ENCODE results near the gene SPPL3.

The SPPL3 gene

DNA sequence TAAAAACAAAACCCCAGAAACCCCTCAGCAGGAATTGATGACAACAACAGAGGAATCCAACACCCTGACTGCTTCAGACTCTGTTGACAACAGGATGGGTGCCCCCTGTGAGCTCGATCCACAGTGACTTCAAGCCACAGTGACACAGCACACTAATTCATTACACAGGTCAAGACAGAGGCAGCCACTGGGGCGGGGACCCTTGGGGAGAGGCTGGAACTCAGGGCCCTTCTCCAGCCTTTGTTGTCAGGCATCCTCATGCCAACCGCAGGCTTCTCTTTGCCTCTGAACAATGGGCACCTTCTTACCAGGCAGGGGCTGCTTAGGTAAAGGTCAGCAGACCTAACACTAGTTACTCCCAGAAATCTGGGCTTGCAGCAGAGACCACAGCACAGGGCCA, 140.9 kb downstream of the SPPL3 start:
- TF ChIP-seq, protein P1, sequence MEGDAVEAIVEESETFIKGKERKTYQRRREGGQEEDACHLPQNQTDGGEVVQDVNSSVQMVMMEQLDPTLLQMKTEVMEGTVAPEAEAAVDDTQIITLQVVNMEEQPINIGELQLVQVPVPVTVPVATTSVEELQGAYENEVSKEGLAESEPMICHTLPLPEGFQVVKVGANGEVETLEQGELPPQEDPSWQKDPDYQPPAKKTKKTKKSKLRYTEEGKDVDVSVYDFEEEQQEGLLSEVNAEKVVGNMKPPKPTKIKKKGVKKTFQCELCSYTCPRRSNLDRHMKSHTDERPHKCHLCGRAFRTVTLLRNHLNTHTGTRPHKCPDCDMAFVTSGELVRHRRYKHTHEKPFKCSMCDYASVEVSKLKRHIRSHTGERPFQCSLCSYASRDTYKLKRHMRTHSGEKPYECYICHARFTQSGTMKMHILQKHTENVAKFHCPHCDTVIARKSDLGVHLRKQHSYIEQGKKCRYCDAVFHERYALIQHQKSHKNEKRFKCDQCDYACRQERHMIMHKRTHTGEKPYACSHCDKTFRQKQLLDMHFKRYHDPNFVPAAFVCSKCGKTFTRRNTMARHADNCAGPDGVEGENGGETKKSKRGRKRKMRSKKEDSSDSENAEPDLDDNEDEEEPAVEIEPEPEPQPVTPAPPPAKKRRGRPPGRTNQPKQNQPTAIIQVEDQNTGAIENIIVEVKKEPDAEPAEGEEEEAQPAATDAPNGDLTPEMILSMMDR (IDR thresholded peaks at IDR 0.05; ENCODE audit: low read depth, low read length, missing control alignments): no peak
- Histone ChIP-seq H3K27me3 (replicated peaks) (no peaks in the 10 kb centered on the region), H3K27ac (no peak overlapping the region), H3K36me3 (replicated peaks) (peaks cover 27% of the 10 kb centered on the region), H3K4me3 (ENCODE audit: low read depth, low read length) (no peak overlapping the region)
- in situ Hi-C loops (cut with HindIII; ENCODE audit: low pct_ligation_motif_present, low sequenced_read_pairs): no loop called here
- DNase-seq: no peak

DNA sequence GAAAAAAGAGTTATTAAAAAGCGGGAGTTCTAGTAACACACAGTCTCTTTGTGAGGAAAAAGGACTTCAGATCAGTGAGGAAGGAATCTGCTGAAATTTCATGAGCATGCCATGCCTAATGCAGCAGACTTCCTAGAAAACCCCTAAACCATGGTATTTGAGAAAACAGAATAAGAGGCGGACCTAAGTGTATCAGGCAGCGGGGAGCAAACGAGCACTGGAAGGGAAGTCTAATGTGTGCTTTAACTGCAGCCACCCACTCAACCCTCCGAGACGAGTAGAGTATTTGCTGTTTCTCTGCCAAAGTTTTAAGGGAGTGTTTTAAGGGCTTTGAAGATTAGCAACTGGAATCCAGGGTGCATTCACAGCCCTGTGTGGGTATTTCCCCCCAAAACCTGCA, 142.1 kb downstream of the SPPL3 start:
- H3K36me3 ChIP-seq (replicated peaks): peaks cover 16% of the 10 kb centered on the region
- peak; percentile 31 for DNase-seq
- no peaks in the 10 kb centered on the region for H3K27me3 ChIP-seq (replicated peaks)
- H3K4me3 ChIP-seq (ENCODE audit: low read depth, low read length): no peak overlapping the region
- peak overlapping the region; percentile 61 for H3K27ac ChIP-seq
- in situ Hi-C loops (cut with HindIII; ENCODE audit: low pct_ligation_motif_present, low sequenced_read_pairs): no loop called here
- TF ChIP-seq, protein P1 (IDR thresholded peaks at IDR 0.05; ENCODE audit: low read depth, low read length, missing control alignments): no peak

DNA sequence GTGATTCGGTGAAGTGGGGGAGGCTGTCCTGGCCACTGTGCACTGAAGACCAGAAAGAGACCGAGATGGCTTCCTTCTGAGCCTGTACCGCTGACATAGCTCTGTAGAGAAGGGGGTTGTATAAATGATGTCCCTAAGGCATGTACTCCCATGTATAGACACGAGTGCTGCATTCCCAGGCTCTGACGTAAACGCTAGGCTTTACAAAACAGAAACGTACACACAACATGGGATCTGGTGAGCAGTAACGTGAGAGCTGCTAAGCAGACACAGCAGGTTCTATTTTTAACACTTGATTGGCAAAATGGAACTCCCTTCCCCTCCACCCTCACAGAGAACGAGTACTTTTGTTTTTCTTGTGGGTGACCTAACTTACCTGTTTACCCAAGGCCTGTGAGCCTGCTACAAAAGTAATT, 142.6 kb downstream of the SPPL3 start:
- TF ChIP-seq, protein P1 (IDR thresholded peaks at IDR 0.05; ENCODE audit: low read depth, low read length, missing control alignments): no peak
- in situ Hi-C loops (cut with HindIII; ENCODE audit: low pct_ligation_motif_present, low sequenced_read_pairs): no loop called here
- H3K4me3 ChIP-seq (ENCODE audit: low read depth, low read length): no peak overlapping the region
- peak overlapping the region; percentile 61 for H3K27ac ChIP-seq
- peak; percentile 95 for DNase-seq
- H3K36me3 ChIP-seq (replicated peaks): peaks cover 10% of the 10 kb centered on the region
- no peaks in the 10 kb centered on the region for H3K27me3 ChIP-seq (replicated peaks)

DNA sequence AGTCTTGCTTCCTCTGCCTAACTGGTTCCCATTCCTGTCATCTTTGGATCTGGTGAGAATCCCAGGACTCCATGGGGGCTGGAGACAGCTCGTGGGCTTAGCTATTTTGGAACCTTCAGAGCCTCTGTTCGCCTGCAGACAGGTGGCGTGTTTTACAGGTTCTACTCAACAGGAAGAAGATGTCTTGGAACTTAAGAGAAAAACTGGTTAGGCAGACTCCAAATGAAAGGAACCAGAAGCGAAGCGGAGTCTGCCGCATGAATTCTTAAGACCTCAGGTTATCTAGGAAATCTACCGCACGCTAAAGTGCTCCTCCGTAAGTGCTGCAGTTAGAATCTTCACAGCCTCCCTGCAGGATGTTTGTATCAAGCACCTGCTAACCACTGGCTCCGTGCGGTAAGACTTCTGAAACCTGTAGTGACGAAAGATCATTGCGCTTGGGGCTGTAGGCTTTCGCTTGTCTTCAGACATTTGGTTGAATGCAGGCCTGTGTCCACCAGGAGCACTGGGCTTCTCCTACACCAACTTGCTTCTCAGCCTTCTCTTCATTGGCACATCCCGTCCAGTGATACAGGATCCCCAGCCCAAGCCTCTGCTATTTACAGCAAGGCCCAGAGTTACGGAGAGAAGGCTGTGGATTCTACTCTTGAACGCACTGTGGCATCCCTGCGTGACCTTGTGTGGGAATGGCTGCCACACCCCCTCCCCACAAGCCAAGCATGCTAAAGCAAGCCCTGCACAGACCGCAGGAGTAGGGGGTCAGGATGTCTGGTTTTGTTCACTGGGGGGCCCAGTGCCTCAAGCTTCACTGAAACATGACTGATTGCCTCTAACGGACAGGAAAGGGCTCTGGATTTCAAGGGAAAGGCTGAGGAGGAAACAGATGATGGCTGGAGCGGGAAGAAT, 143.6 kb downstream of the SPPL3 start:
- TF ChIP-seq, protein P1 (IDR thresholded peaks at IDR 0.05; ENCODE audit: low read depth, low read length, missing control alignments): no peak
- no peak overlapping the region for H3K4me3 ChIP-seq (ENCODE audit: low read depth, low read length)
- H3K36me3 ChIP-seq (replicated peaks): peaks cover 7% of the 10 kb centered on the region
- no peaks in the 10 kb centered on the region for H3K27me3 ChIP-seq (replicated peaks)
- in situ Hi-C loops (cut with HindIII; ENCODE audit: low pct_ligation_motif_present, low sequenced_read_pairs): no loop called here
- no peak for DNase-seq
- H3K27ac ChIP-seq: peak overlapping the region; percentile 61

DNA sequence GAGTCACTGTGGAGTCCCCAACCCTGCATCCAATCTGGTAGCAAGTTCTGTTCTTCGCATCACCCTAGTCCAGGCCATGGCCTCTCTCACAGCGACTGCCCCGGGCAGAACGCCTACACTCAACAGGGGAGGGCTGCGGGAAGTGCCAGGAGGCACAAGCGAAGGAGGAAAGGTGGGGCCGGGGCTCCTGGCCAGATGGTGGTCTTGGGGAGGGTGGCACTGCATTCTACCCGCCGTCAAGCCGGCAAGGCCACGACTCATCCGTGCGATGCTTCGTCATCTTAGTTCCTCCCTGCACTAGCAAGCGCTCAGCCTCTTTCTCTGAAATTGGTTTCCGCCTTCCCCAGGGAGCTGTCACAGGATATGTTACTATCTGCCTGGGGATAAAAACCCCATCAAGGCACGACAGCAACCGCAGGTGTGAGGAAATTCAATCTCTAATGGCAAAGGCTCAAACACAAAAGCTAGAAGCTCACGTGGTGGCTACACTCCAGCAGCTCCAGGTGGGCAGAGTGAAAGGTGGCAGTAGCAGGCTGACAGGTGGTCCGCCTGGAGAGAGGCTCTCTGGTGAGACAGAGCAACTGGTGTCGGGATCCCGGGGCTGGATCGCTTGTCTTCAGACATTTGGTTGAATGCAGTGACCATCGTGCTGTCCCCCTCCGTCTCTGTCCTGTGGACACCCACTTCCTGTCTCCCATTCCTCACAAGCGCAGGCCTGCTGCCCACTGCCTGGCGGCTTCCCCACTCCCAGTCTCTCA, 144.4 kb downstream of the SPPL3 start:
- TF ChIP-seq, protein P1 (IDR thresholded peaks at IDR 0.05; ENCODE audit: low read depth, low read length, missing control alignments): no peak
- H3K27me3 ChIP-seq (replicated peaks): no peaks in the 10 kb centered on the region
- no peak overlapping the region for H3K4me3 ChIP-seq (ENCODE audit: low read depth, low read length)

More for the DNA sequence above, 144.4 kb downstream of the SPPL3 start:
- DNase-seq: no peak
- in situ Hi-C loops (cut with HindIII; ENCODE audit: low pct_ligation_motif_present, low sequenced_read_pairs): no loop called here
- H3K27ac ChIP-seq: no peak overlapping the region
- H3K36me3 ChIP-seq (replicated peaks): peaks cover 6% of the 10 kb centered on the region
